ENCODE results near the gene CYFIP2.
A peak's percentile ranks its signal among the peaks of the same experiment; 100 is the strongest.

CYFIP2 gene

GRCh38 chr5:157259699-157260098 lies 6.2 kb upstream of the CYFIP2 start:
- DNase-seq: no peak

GRCh38 chr5:157263496-157264090 lies 2.3 kb upstream of the CYFIP2 start:
- no peak for DNase-seq

- DNase-seq: no peak
Measured at GRCh38 chr5:157266286-157267007, 524 bp downstream of the CYFIP2 start.

- DNase-seq: no peak
Measured at GRCh38 chr5:157267025-157267424, 1.1 kb downstream of the CYFIP2 start.

- no peak for DNase-seq
Measured at GRCh38 chr5:157267761-157268480, 2.0 kb downstream of the CYFIP2 start.

DNA sequence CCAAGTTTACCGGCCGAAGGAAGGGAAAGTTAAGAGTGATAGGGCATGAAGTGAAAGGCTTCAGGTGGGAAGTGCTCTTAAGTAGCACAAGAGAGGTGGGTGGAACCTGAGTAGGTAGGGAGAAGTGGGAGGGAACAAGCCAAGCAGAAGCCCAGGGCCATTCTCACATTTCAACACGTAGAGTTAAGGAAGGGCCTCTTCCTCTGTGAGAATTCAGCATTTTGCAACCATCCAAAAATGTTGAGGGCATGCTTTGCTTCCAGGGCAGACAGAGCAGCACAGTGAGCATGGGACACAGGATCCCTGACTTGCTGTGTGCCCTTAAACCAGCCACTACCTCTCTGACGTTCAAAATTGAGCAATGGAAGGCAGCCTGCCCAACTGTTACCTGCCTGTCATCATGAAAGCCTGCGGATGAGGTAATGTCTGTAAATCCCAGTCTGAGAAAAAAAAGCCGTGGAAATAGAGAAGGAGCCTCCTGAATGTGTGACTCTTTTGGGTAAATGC lies 3.3 kb downstream of the CYFIP2 start:
- DNase-seq: peak; percentile 29

DNA sequence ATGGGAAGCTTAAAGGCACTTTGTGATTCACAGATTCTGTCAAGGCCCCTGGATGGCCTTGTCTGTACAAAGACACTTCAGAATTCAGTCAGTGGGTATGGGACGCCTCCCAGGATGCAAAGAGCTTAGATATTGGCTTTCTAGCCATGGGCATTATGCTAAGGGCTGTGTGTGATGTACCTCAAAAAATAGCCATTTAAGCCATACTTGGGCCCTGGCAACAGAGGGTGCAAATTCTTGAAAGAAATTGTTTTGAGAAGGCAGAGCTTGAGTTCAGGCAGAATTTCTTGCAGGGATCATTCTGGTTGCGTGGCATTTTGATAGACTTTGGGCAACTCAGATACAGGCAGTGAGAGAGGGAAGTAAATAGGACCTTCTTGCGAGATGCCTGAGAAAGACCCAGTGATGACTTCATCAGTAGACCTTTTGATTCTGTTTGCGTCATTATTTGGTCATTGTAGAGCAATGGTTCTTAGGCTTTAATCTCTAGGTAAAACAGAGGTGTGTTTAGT lies 3.9 kb downstream of the CYFIP2 start:
- peak; percentile 36 for DNase-seq

DNA sequence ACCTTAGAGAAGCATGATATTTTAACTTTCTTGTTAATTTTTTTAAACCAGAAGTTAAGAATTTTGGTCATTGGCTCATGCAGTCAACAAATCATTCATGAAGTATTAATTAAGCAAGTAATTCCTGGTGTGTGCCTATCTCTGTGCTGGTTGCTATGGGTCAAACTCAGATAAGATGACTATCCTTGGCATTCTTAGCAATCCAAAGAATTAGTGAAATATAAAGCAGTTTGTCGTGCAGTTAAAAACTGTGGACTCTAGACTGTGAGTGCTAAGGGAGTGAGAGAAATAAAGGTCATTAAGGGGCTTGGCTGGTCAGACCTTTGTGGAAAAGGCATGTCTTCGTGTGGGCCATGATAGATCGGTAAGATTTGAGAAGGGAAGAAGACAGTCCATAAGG lies 4.8 kb downstream of the CYFIP2 start:
- no peak for DNase-seq

GRCh38 chr5:157271740-157272271 lies 5.9 kb downstream of the CYFIP2 start:
- DNase-seq: peak; percentile 77

DNA sequence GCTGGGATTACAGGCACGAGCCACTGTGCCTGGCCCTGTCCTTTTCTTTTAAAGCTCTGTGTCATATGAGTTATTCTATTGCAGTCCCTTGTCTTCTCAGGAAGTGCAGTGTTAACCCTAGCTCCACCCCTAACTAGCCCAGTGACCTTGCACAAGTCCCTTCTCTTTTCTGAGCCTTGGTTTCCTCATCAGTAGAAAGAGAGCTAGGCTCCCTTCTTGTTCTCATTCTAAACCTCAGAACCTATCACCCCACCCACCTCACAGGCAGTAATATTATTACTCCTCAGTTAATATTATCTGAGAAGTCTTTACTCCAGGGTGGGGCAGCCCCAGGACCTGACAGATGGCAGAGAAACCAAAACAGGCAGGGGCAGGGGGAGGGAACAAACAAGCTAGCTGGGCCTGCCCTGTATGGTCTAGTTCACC lies 7.2 kb downstream of the CYFIP2 start:
- peak; percentile 81 for DNase-seq

DNA sequence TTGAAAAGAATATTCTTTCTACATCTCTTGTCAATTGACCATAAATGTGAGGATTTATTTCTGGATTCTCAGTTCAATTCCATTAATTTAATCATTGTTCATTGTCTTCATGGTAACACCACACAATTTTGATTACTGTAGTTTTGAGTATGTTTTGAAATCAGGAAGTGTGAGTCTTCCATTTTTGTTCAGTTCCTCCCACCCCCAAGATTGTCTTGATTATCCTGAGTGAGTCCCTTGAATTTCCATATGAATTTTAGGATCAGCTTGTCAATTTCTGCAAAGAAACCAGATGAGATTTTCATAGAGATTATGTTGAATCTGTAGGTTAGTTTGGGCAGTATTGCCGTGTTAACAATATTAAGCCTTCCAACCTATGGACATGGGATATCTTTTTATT lies 9.5 kb downstream of the CYFIP2 start:
- DNase-seq: no peak

DNA sequence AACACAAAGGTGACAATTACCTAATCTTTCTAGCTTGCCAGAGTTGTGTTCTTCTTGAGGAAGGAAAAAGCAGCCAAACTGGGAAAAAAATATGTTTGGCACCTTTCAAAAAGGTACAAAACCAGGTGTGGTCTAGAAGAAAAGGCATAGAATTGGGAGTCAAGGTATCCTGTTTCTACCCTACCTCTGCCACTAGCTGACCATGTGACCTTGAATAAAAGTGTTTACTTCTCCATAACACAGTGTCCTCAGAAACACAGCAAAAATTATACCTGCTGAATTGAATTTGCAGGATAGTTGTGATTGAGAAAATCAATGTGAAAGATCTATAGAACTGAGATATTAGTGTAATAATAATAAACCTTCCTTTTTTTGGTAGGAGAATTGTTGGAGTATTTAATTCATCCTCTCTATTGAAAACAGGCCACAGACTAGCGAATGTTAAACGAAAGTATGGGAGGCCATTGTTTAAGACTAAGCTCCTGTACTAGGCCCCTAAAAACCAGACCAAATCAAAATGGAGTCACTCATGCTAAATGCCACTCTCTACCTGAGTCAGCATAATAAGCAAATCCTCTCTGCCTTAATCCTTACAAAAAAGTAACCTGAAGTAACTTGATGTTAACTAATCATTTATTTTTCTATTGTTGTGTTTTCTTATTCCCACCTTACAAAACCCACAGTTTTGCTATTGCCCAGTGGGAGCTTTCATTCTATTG lies 12.6 kb downstream of the CYFIP2 start:
- DNase-seq: no peak

- no peak for DNase-seq
Measured at GRCh38 chr5:157279605-157280239, 13.8 kb downstream of the CYFIP2 start.

- DNase-seq: no peak
Measured at GRCh38 chr5:157280927-157281326, 15.0 kb downstream of the CYFIP2 start.

- DNase-seq: no peak
Measured at GRCh38 chr5:157282150-157282549, 16.2 kb downstream of the CYFIP2 start.

- no peak for DNase-seq
Measured at GRCh38 chr5:157283434-157283833, 17.5 kb downstream of the CYFIP2 start.

DNA sequence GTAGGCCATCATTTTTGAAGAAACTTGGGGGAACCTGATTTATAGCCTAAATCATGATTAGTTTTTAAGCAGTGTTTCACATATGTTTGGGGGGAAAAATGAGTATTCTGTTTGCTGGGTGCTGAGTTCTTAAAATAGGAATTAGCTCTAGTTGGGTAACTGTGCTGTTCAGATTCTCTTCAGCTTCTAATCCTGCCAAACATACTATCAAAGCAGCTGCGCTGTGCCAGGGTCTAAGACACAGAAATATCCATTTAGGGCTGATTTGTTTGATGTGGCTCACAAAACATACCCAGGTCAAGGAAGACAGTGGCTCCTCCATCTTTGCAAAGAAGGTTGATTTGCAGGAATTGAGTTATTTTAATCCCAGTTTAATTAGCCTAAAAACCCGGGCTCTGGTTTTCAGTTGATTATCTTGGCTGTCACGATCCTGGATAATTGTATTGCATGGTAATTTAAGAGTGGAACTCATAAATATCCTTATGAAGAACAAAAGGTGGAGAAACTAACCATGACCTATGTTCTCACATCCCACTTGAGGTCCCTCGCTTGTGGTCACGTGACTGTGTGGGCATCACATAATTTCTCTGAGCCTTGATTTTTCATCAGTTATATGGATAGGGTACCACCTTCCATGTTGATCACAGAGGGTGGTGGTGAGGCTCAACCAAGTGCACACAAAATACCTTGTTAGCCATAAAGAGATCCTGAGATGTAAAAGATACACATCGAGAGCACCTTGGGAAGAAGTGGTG lies 18.7 kb downstream of the CYFIP2 start:
- DNase-seq: no peak

DNA sequence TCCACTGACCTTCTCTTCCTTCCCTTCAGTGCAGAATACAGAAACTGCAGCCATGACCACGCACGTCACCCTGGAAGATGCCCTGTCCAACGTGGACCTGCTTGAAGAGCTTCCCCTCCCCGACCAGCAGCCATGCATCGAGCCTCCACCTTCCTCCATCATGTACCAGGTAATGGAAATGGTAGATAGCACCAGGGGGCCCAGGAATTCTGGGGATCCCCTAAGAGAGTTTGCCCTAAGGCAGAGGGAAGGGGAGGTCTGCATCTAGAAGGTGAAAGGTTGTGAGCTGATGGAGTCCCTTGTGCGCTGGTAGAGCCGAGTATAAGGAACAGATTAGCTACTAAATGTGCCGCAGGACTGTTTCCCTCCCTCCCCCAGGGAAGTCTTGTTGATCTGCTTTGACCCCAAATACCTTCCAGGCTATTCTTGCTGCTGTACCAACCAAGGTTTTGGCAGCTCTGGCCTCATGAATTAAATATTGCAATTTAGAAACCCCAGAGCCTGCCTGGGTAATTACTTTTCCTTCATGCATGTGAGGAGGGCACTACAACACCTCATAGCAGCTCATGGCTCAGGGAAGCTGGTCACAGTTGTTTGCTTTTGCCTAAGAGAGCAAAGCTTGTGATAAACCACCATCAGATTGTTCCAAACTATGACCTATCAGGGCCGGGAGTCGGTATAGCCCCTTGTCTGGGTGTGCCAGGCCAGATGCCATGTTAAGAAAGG lies 19.6 kb downstream of the CYFIP2 start:
- DNase-seq: no peak

DNA sequence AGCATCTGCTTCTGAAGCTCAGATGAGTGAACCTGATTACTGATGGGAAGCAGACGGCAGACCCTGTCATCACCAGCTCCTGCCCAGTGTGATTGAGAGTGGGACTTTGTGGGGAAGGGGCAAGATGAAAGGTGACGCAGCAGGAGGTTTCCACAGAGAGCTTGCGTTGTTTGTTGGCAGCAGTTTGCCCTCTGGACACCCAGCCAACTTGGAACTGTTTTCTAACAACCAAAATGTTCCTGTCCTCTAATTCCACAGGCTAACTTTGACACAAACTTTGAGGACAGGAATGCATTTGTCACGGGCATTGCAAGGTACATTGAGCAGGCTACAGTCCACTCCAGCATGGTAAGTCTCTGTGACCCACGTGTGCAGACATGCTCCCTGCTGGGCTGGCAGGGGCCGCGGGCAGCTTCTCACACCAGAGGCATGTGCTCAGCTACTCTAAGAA lies 20.9 kb downstream of the CYFIP2 start:
- no peak for DNase-seq

- peak; percentile 87 for DNase-seq
Measured at GRCh38 chr5:157288405-157289163, 22.7 kb downstream of the CYFIP2 start.
